Pancreas (tissue), 10 donors: ENCODE results near the gene MED17. TPM values are rescaled to one million over a fixed set of nuclear protein-coding genes. Genes with fewer than 3 reads are reported as not detected.
"Not testable (repeated sequence)": the region's sequence is repeated elsewhere in the genome, so short reads cannot be mapped to it uniquely, and the experiment has no call there.

Experiments used
- ATAC-seq, 4 donors: fragments of 200-7000 bp; cut with Tn5 transposase; one replicate each; pipeline versions ENCODE4 v1.8.0 to v1.9.1; 2020; ENCODE audit warnings: mild to moderate bottlenecking in 4 of 4, moderate library complexity in 4 of 4
- DNase-seq, 6 donors: peaks; one replicate each; pipeline ENCODE4 v3.0.0-alpha.2; 2020
- FAIRE-seq: peaks from 2 replicates; lab custom pipeline; 2012; peaks lifted over from hg19 to GRCh38; lab: Jason Lieb, UNC
- H3K27ac ChIP-seq, 4 donors: fragments of 200-600 bp; sonication (generic); 1 replicate in 3 of 4; 2 replicates in 1 of 4; pipeline versions ENCODE4 v1.5.0 to v1.8.0; 2020
- H3K27me3 ChIP-seq, 4 donors: fragments of 200-600 bp; one replicate each; pipeline ENCODE4 v1.8.0; 2021
- H3K36me3 ChIP-seq, 3 donors: fragments of 200-600 bp; sonication (generic) in 1 of 3; one replicate each; pipeline versions ENCODE4 v1.5.0 to v1.8.0; 2020 to 2021
- H3K4me1 ChIP-seq, 3 donors: fragments of 200-600 bp; one replicate each; pipeline ENCODE4 v1.8.0; 2021
- H3K4me3 ChIP-seq, 4 donors: fragments of 200-600 bp; sonication (generic) in 2 of 4; one replicate each; pipeline versions ENCODE4 v1.5.0 to v1.8.0; 2020 to 2021
- H3K9me3 ChIP-seq, 4 donors: fragments of 200-600 bp; one replicate each; pipeline ENCODE4 v1.8.0; 2021
- CTCF ChIP-seq, 4 donors: fragments of 200-600 bp; sonication (generic) in 3 of 4; IDR thresholded peaks; one replicate each; pipeline versions ENCODE4 v1.5.0 to v1.8.0; 2021; ENCODE audit warnings: antibody characterized with exemption in 4 of 4
- WGBS, 2 donors: extraction: QIAGEN DNeasy Blood & Tissue Kit; methylation state at CpG; one replicate each; pipeline ENCODE4 v1.1.7; 2013; 5-methylcytosine and 5-hydroxymethylcytosine counted together
- intact Hi-C, 3 donors: fragments of 100-400 bp; cut with DNase I; formaldehyde crosslinking; loops; one replicate each; pipeline versions ENCODE4 v1.11.1 to v1.14.2; 2022
- polyA plus RNA-seq, 2 donors: library from polyadenylated mRNA; stranded (reverse); fragments of 200-250 nt; gene quantifications; one replicate each; pipeline ENCODE4 v1.2.3, GENCODE V29; 2013
- total RNA-seq, 6 donors: library from RNA; stranded (reverse); fragmentation: NEBNext Ultra II Directional in 4 of 6; extraction: Animal tissue kit (Norgen Biotek cat#: 25700) in 4 of 6; gene quantifications; one replicate each; pipeline versions ENCODE4 v1.2.1 to v1.2.4, GENCODE V29; 2021 to 2023
- donor health status: healthy with polysubstance abuse.
- donor health status: DM: no; HTN: no; CAD: no; lungs with moderate emphysema.
- donor health status: DM: no; HTN: no; CAD: no.
- donor health status: control.
- donor health status: control.
- donor health status: Bipolar disorder and iron deficiency.
- donor health status: DM: yes; HTN: yes; CAD: no.
- donor health status: DM: no; HTN: no; CAD: no.
- donor health status: DM: no; HTN: no; CAD: no.
- donor health status: DM: yes; HTN: yes; CAD: no.

The MED17 gene
- total and polyA plus RNA-seq, 8 donors, result 6.6 to 17.8 (median 11.1) TPM

- TF ChIP-seq CTCF (IDR thresholded peaks at IDR 0.05), result no peak
These were observed 42.8 kb upstream of the MED17 start, which contains the start of the genes C11orf54 and TAF1D for GRCh38 chr11:93741094-93741881. Gene C11orf54 (plus strand): TSS chr11:93741672. CDS start chr11:93747394, 5,722 bp downstream. Gene TAF1D (minus strand): TSS chr11:93741495. CDS start chr11:93739304, 2,191 bp downstream.

DNA sequence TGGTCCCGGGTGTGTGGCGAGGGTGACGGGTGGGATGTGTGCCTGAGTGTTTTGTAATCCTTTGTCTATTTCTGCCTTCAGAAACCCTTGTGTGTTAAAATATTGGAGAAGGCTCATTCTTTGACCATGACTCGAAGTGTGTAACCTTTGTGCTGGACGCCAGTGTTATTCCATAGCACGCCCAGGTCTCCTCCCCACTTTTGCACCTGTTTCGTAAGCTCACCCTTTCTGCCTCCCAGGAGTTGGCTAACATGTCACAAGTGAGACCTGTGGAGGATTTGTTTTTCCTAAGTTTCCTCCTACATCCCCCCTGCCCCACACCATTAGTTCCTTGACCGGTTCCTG, 42.2 kb upstream of the MED17 start:
- TF ChIP-seq CTCF (IDR thresholded peaks at IDR 0.05), result no peak
- DNase-seq (peak in 4 of 6 donors; percentile 56 to 80 (median 72)), ATAC-seq (peak; percentile 67 to 73 (median 71)), FAIRE-seq (no peak)
- intact Hi-C loops, result no loop called here
- 0% methylated on average over 8 of the region's 8 CpGs for WGBS, 2 donors
- Histone ChIP-seq H3K36me3 (peaks cover 0 to 14% (median 4%) of the 10 kb centered on the region in 3 donors), H3K9me3 (no peaks in the 10 kb centered on the region), H3K4me1 (peaks cover 32 to 51% (median 49%) of the 10 kb centered on the region in 3 donors), H3K4me3 (peak overlapping the region; percentile 62 to 81 (median 72)), H3K27me3 (no peaks in the 10 kb centered on the region), H3K27ac (peak overlapping the region; percentile 85 to 97 (median 96))

More at GRCh38 chr11:93741094-93741881, 42.8 kb upstream of the MED17 start, which contains the start of the genes C11orf54 and TAF1D:
- Histone ChIP-seq H3K27ac (peak within 1 kb of the TSS; percentile 85 to 97 (median 96)), H3K4me1 (peaks cover 32 to 53% (median 53%) of the 10 kb centered on the region in 3 donors), H3K36me3 (peaks cover 2 to 19% (median 10%) of the 10 kb centered on the region in 3 donors), H3K27me3 (no peaks in the 10 kb centered on the region), H3K4me3 (peak within 1 kb of the TSS; percentile 62 to 81 (median 72)), H3K9me3 (no peaks in the 10 kb centered on the region)
- DNase-seq (peak; percentile 94 to 99 (median 98)), ATAC-seq (peak; percentile 91 to 96 (median 92)), FAIRE-seq (peak; percentile 88)
- intact Hi-C loops, result no loop called here
- 0 to 1% methylated on average over 65 of the region's 65 CpGs for WGBS, 2 donors

DNA sequence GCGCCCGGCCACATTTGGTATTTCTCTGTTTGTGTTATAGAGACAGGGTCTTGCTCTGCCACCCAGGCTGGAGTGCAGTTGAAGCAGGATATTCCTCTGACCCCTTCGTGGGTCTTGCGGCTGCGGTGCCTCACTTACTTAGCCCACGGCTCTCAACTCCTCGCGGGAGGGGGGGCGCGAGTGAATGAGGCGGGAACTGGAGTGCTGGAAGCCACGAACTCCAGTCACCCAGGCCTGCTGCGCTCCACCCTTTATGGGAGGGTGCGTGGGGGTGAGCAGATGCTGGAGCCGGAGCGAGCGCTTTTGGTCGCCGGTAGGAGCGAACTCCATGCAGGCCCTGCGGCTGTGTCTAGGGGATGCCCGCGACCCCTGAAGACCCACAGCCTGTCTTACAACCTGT, 40.8 kb upstream of the MED17 start:
- Histone ChIP-seq H3K27me3 (no peaks in the 10 kb centered on the region), H3K4me1 (peaks cover 28 to 40% (median 35%) of the 10 kb centered on the region in 3 donors), H3K36me3 (peaks cover 0 to 8% (median 0%) of the 10 kb centered on the region in 3 donors), H3K9me3 (no peaks in the 10 kb centered on the region), H3K27ac (peak overlapping the region in 1 of 4 donors; percentile 97), H3K4me3 (no peak overlapping the region)
- intact Hi-C loops, result no loop called here
- peak in 4 of 6 donors; percentile 21 to 68 (median 48) for DNase-seq
- 73 to 77% methylated on average over 23 of the region's 23 CpGs for WGBS, 2 donors
- FAIRE-seq, result no peak
- no peak for ATAC-seq
- no peak for TF ChIP-seq CTCF (IDR thresholded peaks at IDR 0.05)

GRCh38 chr11:93744669-93745004, 39.4 kb upstream of the MED17 start:
- no peaks in the 10 kb centered on the region for H3K9me3 ChIP-seq
- no peaks in the 10 kb centered on the region for H3K27me3 ChIP-seq
- 10 to 13% methylated on average over 7 of the region's 7 CpGs for WGBS, 2 donors
- peak overlapping the region in 2 of 4 donors; percentile 15 to 17 for H3K4me3 ChIP-seq
- H3K36me3 ChIP-seq, result no peaks in the 10 kb centered on the region
- H3K27ac ChIP-seq, result peak overlapping the region; percentile 26 to 69 (median 60)
- H3K4me1 ChIP-seq, result peaks cover 14 to 26% (median 23%) of the 10 kb centered on the region in 3 donors
- no peak for TF ChIP-seq CTCF (IDR thresholded peaks at IDR 0.05)
- FAIRE-seq (no peak), DNase-seq (peak in 1 of 6 donors; percentile 40), ATAC-seq (no peak)
- intact Hi-C loops, result no loop called here

DNA sequence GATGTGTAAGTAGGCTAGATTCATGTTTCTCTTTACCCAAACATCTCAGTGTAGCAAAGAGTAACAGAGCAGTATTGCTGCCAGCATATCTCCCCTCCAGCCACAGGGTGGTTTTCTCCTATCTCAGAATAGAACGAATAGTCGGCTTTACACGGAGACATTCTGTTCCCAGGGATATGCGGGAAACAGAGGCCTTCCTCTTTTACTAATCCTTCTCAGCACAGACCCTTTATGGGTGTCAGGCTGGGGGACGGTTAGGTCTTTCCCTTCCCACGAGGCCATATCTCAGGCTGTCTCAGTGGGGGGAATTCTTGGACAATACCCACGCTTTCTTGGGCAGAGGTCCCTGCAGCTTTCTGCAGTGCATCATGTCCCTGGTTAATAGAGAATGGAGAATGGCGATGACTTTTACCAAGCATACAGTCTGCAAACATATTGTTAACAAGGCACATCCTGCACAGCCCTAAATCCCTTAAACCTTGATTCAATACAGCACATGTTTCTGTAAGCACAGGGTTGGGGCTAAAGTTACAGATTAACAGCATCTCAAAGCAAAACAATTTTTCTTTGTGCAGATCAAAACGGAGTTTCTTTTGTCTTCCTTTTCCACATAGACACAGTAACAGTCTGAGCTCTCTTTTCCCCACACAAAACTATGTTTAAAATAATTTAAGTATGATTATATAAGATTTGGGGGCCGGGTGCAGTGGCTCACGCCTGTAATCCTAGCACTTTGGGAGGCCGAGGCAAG, 38.9 kb upstream of the MED17 start:
- H3K36me3 ChIP-seq, intact Hi-C loops, ATAC-seq, FAIRE-seq, DNase-seq, H3K9me3 ChIP-seq, H3K27me3 ChIP-seq: not testable (repeated sequence)
- Histone ChIP-seq H3K4me3 (peak overlapping the region in 2 of 4 donors; percentile 15 to 17), H3K27ac (peak overlapping the region in 3 of 4 donors; percentile 53 to 69 (median 66)), H3K4me1 (peaks cover 14 to 25% (median 23%) of the 10 kb centered on the region in 3 donors)
- WGBS, 2 donors, result 11 to 12% methylated on average over 12 of the region's 12 CpGs
